DMS53 treated with DMSO at 0.1 percent for 48 hours (cell line): ENCODE data around the gene BCL7A.
"Not testable (repeated sequence)": the region's sequence is repeated elsewhere in the genome, so short reads cannot be mapped to it uniquely, and the experiment has no call there.

Experiments used
- DNase-seq: peaks from one replicate; lab custom pipeline; 2025; ENCODE audit not compliant: unreplicated experiment; lab: John Stamatoyannopoulos, UW

Gene BCL7A

GRCh38 chr12:122021822-122022392 lies at the start of gene BCL7A:
BCL7A (plus strand) TSS chr12:122021884; CDS start chr12:122022092, 208 bp downstream.
- peak; percentile 23 for DNase-seq

- DNase-seq: no peak
Observed at GRCh38 chr12:121974026-121974985, 47.4 kb upstream of the BCL7A start.

GRCh38 chr12:121975021-121975420 lies 46.7 kb upstream of the BCL7A start:
- no peak for DNase-seq

GRCh38 chr12:121976950-121977349 lies 44.7 kb upstream of the BCL7A start:
- no peak for DNase-seq

GRCh38 chr12:121980191-121980891 lies 41.3 kb upstream of the BCL7A start:
- DNase-seq: no peak

GRCh38 chr12:121980892-121981272 lies 40.8 kb upstream of the BCL7A start:
- DNase-seq: no peak

GRCh38 chr12:121981456-121981855 lies 40.2 kb upstream of the BCL7A start:
- no peak for DNase-seq

GRCh38 chr12:121982950-121983349 lies 38.7 kb upstream of the BCL7A start:
- DNase-seq: no peak

GRCh38 chr12:121983536-121984210 lies 38.0 kb upstream of the BCL7A start:
- no peak for DNase-seq

- DNase-seq: no peak
Observed at GRCh38 chr12:121986489-121987245, 35.0 kb upstream of the BCL7A start.

GRCh38 chr12:121988519-121988918 lies 33.2 kb upstream of the BCL7A start:
- DNase-seq: not testable (repeated sequence)

GRCh38 chr12:121989276-121990113 lies 32.2 kb upstream of the BCL7A start:
- no peak for DNase-seq

GRCh38 chr12:121990114-121990647 lies 31.5 kb upstream of the BCL7A start:
- no peak for DNase-seq

GRCh38 chr12:121990692-121991603 lies 30.7 kb upstream of the BCL7A start:
- DNase-seq: peak; percentile 12

- DNase-seq: peak; percentile 66
Observed at GRCh38 chr12:121992059-121992879, 29.4 kb upstream of the BCL7A start.

- no peak for DNase-seq
Observed at GRCh38 chr12:121996050-121996944, 25.4 kb upstream of the BCL7A start.
